GM19240 (cell line): ENCODE data around the gene L3MBTL4.

ENCODE experiments used
- DNase-seq: peaks from one replicate; pipeline ENCODE4 v3.0.0; 2011; ENCODE audit warnings: low spot score; ENCODE audit not compliant: insufficient read length

L3MBTL4 gene

GRCh38 chr18:6366776-6367175, 47.9 kb downstream of the L3MBTL4 start:
- no peak for DNase-seq

- no peak for DNase-seq
These were observed 49.3 kb downstream of the L3MBTL4 start for GRCh38 chr18:6365385-6365784.

- no peak for DNase-seq
These were observed 51.5 kb downstream of the L3MBTL4 start for GRCh38 chr18:6363216-6363615.

GRCh38 chr18:6362559-6363129, 52.1 kb downstream of the L3MBTL4 start:
- no peak for DNase-seq

GRCh38 chr18:6357668-6358067, 57.0 kb downstream of the L3MBTL4 start:
- DNase-seq: no peak

- no peak for DNase-seq
These were observed 58.7 kb downstream of the L3MBTL4 start for GRCh38 chr18:6355789-6356589.

GRCh38 chr18:6352275-6352674, 62.4 kb downstream of the L3MBTL4 start:
- DNase-seq: no peak

GRCh38 chr18:6342990-6343389, 71.7 kb downstream of the L3MBTL4 start:
- no peak for DNase-seq

- no peak for DNase-seq
These were observed 73.0 kb downstream of the L3MBTL4 start for GRCh38 chr18:6341709-6342108.

GRCh38 chr18:6341303-6341702, 73.4 kb downstream of the L3MBTL4 start:
- DNase-seq: no peak

- no peak for DNase-seq
These were observed 74.6 kb downstream of the L3MBTL4 start for GRCh38 chr18:6340121-6340520.

- DNase-seq: no peak
These were observed 78.5 kb downstream of the L3MBTL4 start for GRCh38 chr18:6336239-6336638.

- no peak for DNase-seq
These were observed 80.7 kb downstream of the L3MBTL4 start for GRCh38 chr18:6333981-6334380.

GRCh38 chr18:6331872-6332271, 82.8 kb downstream of the L3MBTL4 start:
- DNase-seq: no peak

- DNase-seq: no peak
These were observed 83.9 kb downstream of the L3MBTL4 start for GRCh38 chr18:6330786-6331185.

GRCh38 chr18:6328621-6329010, 86.1 kb downstream of the L3MBTL4 start:
- DNase-seq: no peak

- DNase-seq: no peak
These were observed 86.7 kb downstream of the L3MBTL4 start for GRCh38 chr18:6327895-6328620.

GRCh38 chr18:6327485-6327884, 87.2 kb downstream of the L3MBTL4 start:
- no peak for DNase-seq

GRCh38 chr18:6326566-6326965, 88.1 kb downstream of the L3MBTL4 start:
- DNase-seq: no peak

GRCh38 chr18:6323319-6323889, 91.3 kb downstream of the L3MBTL4 start:
- no peak for DNase-seq

- no peak for DNase-seq
These were observed 99.0 kb downstream of the L3MBTL4 start for GRCh38 chr18:6315517-6316331.
